ENCODE measurements around the gene STK40.

- TF ChIP-seq, protein P1, sequence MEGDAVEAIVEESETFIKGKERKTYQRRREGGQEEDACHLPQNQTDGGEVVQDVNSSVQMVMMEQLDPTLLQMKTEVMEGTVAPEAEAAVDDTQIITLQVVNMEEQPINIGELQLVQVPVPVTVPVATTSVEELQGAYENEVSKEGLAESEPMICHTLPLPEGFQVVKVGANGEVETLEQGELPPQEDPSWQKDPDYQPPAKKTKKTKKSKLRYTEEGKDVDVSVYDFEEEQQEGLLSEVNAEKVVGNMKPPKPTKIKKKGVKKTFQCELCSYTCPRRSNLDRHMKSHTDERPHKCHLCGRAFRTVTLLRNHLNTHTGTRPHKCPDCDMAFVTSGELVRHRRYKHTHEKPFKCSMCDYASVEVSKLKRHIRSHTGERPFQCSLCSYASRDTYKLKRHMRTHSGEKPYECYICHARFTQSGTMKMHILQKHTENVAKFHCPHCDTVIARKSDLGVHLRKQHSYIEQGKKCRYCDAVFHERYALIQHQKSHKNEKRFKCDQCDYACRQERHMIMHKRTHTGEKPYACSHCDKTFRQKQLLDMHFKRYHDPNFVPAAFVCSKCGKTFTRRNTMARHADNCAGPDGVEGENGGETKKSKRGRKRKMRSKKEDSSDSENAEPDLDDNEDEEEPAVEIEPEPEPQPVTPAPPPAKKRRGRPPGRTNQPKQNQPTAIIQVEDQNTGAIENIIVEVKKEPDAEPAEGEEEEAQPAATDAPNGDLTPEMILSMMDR (conservative IDR thresholded peaks at IDR 0.05 in 1 of 2, IDR thresholded peaks at IDR 0.05 in 1 of 2; ENCODE audit: extremely low read depth in 1 of 2, insufficient read depth in 1 of 2, low read depth in 1 of 2, low read length in 2 of 2), result no peak
- TF ChIP-seq EZH2 (IDR thresholded peaks at IDR 0.05; ENCODE audit: borderline replicate concordance, low read length), result no peak
Observed at GRCh38 chr1:36301220-36301619, 84.5 kb downstream of the STK40 start.

Measured in mammary epithelial cell (primary cell).